NCI-H146 (cell line): ENCODE measurements around the gene ABHD1.
"Not testable (repeated sequence)": the region's sequence is repeated elsewhere in the genome, so short reads cannot be mapped to it uniquely, and the experiment has no call there.

Experiments
- DNase-seq: peaks from one replicate; lab custom pipeline; 2025; lab: John Stamatoyannopoulos, UW

Gene ABHD1

GRCh38 chr2:27170581-27171337 lies 47.1 kb downstream of the ABHD1 start:
- DNase-seq, result no peak

GRCh38 chr2:27171351-27171848 lies 47.8 kb downstream of the ABHD1 start:
- DNase-seq, result peak; percentile 26

GRCh38 chr2:27174638-27175037 lies 51.0 kb downstream of the ABHD1 start:
- DNase-seq, result no peak

- no peak for DNase-seq
Measured at GRCh38 chr2:27175330-27175729, 51.7 kb downstream of the ABHD1 start.

GRCh38 chr2:27175781-27176180 lies 52.2 kb downstream of the ABHD1 start:
- DNase-seq, result not testable (repeated sequence)

GRCh38 chr2:27177441-27178351 lies 54.1 kb downstream of the ABHD1 start:
- DNase-seq, result no peak

- DNase-seq, result no peak
Measured at GRCh38 chr2:27178469-27178868, 54.9 kb downstream of the ABHD1 start.

- DNase-seq, result no peak
Measured at GRCh38 chr2:27179344-27180000, 55.9 kb downstream of the ABHD1 start.
